IPS-15b (cell line): ENCODE data around the gene PRRC2A.
A peak's percentile ranks its signal among the peaks of the same experiment; 100 is the strongest.

Source experiments
- H3K27me3 ChIP-seq: one replicate; pipeline ENCODE4 v1.6.1; 2013; ENCODE audit warnings: low read length; ENCODE audit not compliant: control insufficient read depth, insufficient read depth
- H3K36me3 ChIP-seq: one replicate; pipeline ENCODE4 v1.6.1; 2013; ENCODE audit warnings: low read length; ENCODE audit not compliant: control insufficient read depth, insufficient read depth
- H3K4me1 ChIP-seq: one replicate; pipeline ENCODE4 v1.6.1; 2013; ENCODE audit warnings: mild to moderate bottlenecking, low read length; ENCODE audit not compliant: control insufficient read depth, insufficient read depth
- H3K4me3 ChIP-seq: one replicate; pipeline ENCODE4 v1.5.1; 2013; ENCODE audit warnings: low read depth, low read length
- H3K9ac ChIP-seq: one replicate; pipeline ENCODE4 v1.6.1; 2013; ENCODE audit warnings: low read depth, mild to moderate bottlenecking, low read length
- H3K9me3 ChIP-seq: one replicate; pipeline ENCODE4 v1.6.1; 2013; ENCODE audit warnings: mild to moderate bottlenecking, low read length; ENCODE audit not compliant: control insufficient read depth, insufficient read depth

Gene PRRC2A

DNA sequence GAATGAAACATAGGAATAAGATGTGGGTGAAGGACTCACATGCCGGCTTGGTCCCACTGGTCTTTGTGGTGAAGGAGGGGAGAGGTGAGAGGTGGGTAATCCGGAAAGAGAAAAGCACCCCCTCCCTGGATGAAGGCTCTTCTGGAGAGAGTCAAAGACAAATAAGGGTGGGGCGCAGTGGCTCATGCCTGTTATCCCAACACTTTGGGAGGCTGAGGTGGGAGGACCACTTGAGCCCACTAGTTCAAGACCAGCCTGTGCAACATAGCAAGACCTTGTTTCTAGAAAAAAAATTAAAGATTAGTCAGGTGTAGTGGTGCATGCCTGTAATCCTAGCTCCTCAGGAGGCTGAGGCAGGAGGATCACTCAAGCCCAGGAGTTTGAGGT, 41.4 kb upstream of the PRRC2A start:
- no peaks in the 10 kb centered on the region for H3K36me3 ChIP-seq
- H3K9ac ChIP-seq, result no peak overlapping the region
- peaks cover 21% of the 10 kb centered on the region for H3K27me3 ChIP-seq
- H3K4me3 ChIP-seq, result no peak overlapping the region
- H3K4me1 ChIP-seq, result peaks cover 13% of the 10 kb centered on the region
- H3K9me3 ChIP-seq, result no peaks in the 10 kb centered on the region

DNA sequence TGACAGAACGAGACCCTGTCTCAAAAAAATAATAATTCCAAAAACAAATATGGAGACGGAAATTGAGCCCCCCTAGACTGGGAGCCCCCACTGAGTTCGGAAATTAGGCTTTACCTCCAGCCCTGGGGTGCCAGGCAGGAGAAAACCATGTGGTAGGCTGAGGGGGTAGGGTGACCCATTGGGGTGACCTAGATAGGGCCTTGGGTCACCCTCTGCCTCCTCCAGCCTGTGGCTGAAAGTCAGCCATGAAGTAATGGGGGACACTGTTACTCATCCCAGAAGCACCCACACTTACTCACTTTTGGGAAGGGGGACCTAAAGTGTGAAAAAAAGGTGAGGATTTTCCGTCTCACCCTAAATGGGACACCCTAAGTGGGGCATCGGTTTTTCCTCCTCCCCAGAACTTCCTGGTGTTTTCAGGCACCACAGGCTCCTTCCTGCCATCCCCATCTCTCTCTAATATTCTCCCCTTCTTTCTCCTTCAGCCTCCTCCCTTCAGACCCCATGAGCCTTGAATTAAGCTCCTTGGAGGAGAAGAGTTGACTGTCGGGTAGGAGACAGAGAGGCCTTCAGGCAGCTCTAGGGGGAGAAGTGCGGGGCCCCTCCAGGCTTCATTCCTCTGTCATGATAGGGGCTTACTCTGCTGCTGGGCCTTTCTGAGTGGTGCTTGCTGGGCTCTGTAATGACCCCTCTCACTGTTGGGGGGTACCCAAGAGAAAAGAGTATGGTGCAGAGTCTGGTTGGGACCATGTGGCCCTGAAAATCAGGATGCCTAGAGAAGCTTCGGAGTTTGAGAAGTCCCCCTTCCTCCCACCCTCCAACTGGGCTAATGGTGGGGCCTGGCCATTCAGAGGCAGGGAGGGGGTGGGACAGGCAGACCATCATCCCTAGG, 40.7 kb upstream of the PRRC2A start:
- no peaks in the 10 kb centered on the region for H3K9me3 ChIP-seq
- peak overlapping the region; percentile 82 for H3K4me3 ChIP-seq
- no peaks in the 10 kb centered on the region for H3K36me3 ChIP-seq
- H3K4me1 ChIP-seq, result peaks cover 13% of the 10 kb centered on the region
- peaks cover 21% of the 10 kb centered on the region for H3K27me3 ChIP-seq
- H3K9ac ChIP-seq, result no peak overlapping the region

DNA sequence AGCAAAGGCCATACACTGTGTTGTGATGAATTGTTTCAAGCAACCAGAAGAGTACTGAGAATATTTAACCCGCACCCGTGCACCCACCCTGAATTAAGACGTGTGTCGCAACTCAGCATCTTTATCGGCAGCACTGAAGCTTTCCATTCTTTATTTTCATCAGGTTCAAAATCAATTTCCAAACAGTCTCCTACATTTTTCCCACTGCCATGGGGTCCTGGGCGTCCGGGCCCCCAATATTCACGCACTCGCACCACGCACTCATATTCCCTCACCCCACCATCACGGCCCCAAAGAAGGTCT, 40.1 kb upstream of the PRRC2A start:
- Histone ChIP-seq H3K9me3 (no peaks in the 10 kb centered on the region), H3K27me3 (peaks cover 20% of the 10 kb centered on the region), H3K4me3 (peak overlapping the region; percentile 82), H3K4me1 (peaks cover 13% of the 10 kb centered on the region), H3K9ac (no peak overlapping the region), H3K36me3 (no peaks in the 10 kb centered on the region)

DNA sequence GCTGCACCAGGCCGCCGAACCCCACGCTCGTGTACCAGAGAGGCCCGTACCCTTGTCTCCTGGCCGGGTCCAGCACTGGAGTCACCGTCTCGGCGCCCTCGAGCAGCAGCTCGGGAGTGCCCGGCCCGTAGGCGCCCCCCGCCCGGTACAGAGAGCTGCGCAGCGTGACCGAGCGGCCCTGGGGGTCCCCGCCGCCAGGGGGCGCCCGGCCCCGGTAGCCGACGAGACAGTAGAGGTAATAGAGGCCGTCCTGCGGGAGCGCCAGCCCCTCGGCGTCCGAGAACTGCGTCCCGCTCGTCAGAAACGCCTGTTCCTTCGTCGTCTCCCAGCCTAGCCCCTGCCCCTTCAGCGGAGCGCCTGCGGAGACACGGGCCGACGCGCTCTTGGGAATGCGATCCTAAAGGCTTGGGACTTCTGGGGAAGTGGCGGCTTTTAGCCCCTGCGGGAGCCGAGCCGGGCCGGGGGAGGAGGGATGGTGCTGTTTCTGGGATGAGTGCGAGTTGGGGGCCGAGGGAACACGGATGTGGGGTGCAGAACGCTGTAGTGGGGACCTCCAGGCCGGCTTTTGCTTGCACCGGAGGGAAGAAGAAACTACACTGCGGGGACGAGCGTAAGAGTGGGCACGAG, 39.6 kb upstream of the PRRC2A start:
- peak overlapping the region; percentile 82 for H3K4me3 ChIP-seq
- no peaks in the 10 kb centered on the region for H3K9me3 ChIP-seq
- peaks cover 13% of the 10 kb centered on the region for H3K4me1 ChIP-seq
- H3K36me3 ChIP-seq, result no peaks in the 10 kb centered on the region
- peak overlapping the region; percentile 79 for H3K9ac ChIP-seq
- peaks cover 18% of the 10 kb centered on the region for H3K27me3 ChIP-seq

DNA sequence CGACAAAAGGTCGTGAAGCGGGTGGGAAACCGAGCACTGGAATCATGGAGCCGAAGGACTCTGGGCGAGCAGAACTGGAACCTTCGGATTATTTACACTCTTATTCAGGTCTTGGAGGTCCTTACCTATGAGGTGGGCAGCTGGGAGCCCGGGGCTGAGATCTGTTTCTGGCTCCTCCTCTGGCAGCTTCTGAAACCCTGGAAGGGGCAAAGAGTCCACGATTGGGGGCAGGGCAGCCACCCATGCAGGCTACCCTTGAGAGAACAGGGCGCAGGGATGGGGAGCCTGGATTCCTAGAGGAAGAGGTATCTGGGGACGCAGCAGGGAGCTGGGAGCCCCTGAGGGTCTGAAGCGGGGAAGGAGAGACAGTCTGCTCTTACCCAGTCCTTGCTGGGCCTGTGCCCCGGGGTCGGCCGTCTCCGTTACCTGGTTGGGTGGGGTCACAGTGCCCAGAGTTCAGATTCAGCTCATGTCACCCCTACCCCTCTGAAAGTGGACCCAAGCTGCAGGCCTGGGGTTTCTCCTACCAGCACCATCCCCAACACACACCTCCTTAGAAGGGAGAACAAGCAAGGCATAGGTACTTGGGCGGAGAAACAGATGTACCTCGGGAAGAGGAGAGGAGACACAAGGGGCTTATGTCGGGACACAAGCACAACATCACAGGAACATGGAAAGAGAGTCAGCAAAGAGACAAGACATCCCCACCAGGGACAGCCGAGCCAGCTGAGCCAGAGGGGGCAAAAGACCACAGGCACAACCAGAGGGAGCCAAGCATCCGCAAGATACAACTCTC, 38.9 kb upstream of the PRRC2A start:
- H3K36me3 ChIP-seq, result no peaks in the 10 kb centered on the region
- H3K4me3 ChIP-seq, result peak overlapping the region; percentile 82
- H3K27me3 ChIP-seq, result peaks cover 17% of the 10 kb centered on the region
- peaks cover 13% of the 10 kb centered on the region for H3K4me1 ChIP-seq
- no peaks in the 10 kb centered on the region for H3K9me3 ChIP-seq
- H3K9ac ChIP-seq, result peak overlapping the region; percentile 79

DNA sequence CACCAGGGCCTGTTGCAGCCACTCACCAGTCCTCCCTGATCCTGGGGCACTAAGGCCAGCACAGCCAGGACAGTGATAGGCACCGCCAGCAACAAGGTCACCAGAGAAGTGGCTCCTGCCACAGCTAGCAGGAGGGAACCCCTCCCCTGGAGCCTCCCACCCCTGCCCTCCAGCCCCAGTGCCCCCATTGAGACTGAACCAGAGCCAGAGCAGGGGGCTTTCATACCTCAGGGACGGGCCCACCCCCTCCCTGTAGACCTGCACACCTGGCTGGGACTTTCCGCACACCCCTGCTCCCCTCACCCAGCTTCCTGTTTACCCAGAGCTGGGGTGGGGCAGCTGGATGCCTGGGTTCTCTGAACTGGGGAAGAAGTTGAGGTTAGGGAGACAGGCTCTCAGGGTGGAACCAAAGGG, 38.3 kb upstream of the PRRC2A start, which contains the start of gene LTB:
LTB (minus strand) TSS at position 195 of the 414 bp plus-strand sequence; CDS start at position 188, 7 bp downstream.
- peaks cover 13% of the 10 kb centered on the region for H3K4me1 ChIP-seq
- peak within 1 kb of the TSS; percentile 79 for H3K9ac ChIP-seq
- H3K9me3 ChIP-seq, result no peaks in the 10 kb centered on the region
- peak within 1 kb of the TSS; percentile 82 for H3K4me3 ChIP-seq
- H3K27me3 ChIP-seq, result peaks cover 16% of the 10 kb centered on the region
- H3K36me3 ChIP-seq, result no peaks in the 10 kb centered on the region

DNA sequence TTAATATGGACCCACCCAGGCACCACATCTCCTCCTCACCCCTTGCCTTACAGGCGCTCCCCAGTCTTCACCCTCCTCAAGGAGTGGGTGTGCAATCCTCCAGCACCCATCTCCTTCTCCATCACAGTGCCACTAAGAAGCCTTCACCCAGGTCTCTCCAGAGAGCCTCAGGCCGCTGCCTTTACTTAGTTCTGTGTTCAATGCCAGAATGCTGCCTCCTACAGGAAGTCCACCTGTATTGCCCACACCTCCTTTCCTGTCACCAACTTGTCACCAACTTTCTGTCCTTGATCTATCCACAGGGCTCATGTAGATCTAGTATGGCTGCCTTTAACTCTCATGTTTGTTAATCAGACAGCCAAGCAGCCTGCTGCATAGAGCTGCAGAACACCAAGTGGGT, 35.0 kb upstream of the PRRC2A start:
- H3K9ac ChIP-seq, result no peak overlapping the region
- H3K9me3 ChIP-seq, result no peaks in the 10 kb centered on the region
- no peaks in the 10 kb centered on the region for H3K36me3 ChIP-seq
- H3K4me3 ChIP-seq, result no peak overlapping the region
- peaks cover 6% of the 10 kb centered on the region for H3K27me3 ChIP-seq
- peaks cover 5% of the 10 kb centered on the region for H3K4me1 ChIP-seq

DNA sequence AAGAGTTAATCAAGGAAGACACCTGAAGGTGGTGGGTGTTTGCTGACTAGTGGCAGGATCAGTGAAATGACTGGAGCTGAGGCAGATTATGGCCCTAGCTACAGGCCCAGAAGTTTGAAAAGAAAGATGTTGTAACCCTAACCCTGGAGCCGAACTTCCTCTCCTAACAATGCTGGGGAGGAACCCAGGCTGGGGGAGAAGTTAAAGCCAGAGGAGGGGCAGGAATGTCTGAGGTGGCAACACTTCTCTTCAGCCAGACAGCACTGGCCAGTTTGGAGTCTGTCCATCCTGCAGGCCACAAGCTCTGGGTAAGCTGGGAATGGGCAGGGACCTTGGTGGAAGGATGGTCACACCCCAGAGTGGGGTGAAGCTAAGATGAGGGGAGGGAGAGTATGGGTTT, 34.5 kb upstream of the PRRC2A start, which contains the start of gene LST1:
LST1 (plus strand) TSS at position 270 of the 400 bp plus-strand sequence. CDS start 1,023 bp downstream, outside the sequence.
- Histone ChIP-seq H3K4me3 (no peak within 1 kb of the TSS), H3K9ac (no peak within 1 kb of the TSS), H3K9me3 (no peaks in the 10 kb centered on the region), H3K27me3 (peaks cover 5% of the 10 kb centered on the region), H3K36me3 (no peaks in the 10 kb centered on the region), H3K4me1 (peaks cover 5% of the 10 kb centered on the region)

DNA sequence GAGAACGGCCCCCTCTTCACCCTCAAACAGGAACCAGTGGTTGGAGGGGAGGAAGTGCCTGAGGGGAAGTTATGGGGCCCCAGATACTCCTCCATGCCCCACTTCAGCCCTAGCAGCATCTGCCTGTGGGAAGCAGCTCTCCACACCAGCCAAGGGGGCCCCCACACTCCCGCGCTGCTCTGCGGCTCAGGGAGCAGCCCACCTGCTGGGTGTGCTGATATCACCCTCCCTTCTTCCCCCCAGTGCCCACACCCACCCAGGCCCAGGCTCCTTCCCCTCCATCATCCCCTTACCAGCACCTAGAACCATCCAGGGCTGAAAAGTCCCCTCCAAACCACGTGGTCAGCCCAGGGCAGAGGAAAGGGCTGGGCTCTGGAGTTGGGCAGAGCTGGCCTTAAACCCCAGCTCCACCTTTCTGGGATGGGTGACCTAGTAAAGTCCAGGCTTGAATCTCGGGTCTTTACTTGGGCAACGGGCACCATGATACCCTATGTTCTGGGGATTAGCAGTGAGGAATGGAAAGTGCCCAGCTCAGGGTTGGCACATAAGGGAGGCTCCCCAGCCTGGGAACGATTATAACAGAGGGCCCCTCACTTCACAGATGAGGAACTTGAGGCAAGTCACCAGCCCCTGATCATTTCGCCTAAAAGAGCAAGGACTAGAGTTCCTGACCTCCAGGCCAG, 33.8 kb upstream of the PRRC2A start:
- H3K27me3 ChIP-seq, result peaks cover 3% of the 10 kb centered on the region
- no peak overlapping the region for H3K9ac ChIP-seq
- no peaks in the 10 kb centered on the region for H3K9me3 ChIP-seq
- peaks cover 4% of the 10 kb centered on the region for H3K4me1 ChIP-seq
- no peak overlapping the region for H3K4me3 ChIP-seq
- no peaks in the 10 kb centered on the region for H3K36me3 ChIP-seq

DNA sequence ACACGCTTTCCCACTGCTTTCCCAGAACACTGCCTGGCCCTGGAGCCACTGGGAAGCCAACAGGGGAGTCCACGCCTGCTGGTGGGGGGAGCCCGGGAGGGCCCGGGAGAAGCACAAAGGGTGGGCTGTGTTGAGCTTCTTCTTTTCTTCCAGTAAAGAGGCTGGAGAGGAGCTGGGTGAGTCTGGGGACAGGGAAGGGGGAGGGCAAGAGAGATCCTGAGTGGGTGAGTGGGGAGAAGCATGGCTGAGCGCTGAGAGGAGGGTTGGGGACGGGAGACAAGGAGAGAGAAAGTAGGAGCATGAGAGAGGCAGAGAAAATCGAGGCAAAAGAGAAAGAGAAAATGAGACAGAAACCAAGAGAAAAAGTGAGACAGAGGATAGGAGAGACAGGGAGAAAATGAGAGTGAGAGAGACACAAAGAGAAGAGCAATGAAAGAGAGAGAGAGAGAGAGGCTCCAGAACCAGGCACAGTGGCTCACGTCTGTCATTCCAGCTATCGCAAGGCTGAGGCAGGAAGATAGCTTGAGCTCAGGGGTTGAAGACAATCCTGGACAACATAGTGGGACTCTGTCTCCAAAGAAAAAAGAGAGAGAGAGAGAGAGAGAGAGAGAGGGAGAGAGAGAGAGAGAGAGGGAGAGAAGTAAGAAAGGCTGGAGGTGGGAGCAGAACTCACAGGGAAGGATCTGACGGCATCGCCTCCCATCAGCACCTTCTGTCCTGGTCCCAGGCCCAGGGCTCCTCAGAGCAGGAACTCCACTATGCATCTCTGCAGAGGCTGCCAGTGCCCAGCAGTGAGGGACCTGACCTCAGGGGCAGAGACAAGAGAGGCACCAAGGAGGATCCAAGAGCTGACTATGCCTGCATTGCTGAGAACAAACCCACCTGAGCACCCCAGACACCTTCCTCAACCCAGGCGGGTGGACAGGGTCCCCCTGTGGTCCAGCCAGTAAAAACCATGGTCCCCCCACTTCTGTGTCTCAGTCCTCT, 32.4 kb upstream of the PRRC2A start:
- H3K4me1 ChIP-seq, result no peaks in the 10 kb centered on the region
- no peaks in the 10 kb centered on the region for H3K27me3 ChIP-seq
- H3K9ac ChIP-seq, result no peak overlapping the region
- H3K9me3 ChIP-seq, result no peaks in the 10 kb centered on the region
- no peak overlapping the region for H3K4me3 ChIP-seq
- no peaks in the 10 kb centered on the region for H3K36me3 ChIP-seq
